ELR (cell line): ENCODE data around the gene ZDHHC14.
"Not testable (repeated sequence)": the region's sequence is repeated elsewhere in the genome, so short reads cannot be mapped to it uniquely, and the experiment has no call there.

Experiments
- DNase-seq: peaks from one replicate; pipeline ENCODE4 v3.0.0-alpha.2; 2015; ENCODE audit warnings: low read depth

The ZDHHC14 gene

DNA sequence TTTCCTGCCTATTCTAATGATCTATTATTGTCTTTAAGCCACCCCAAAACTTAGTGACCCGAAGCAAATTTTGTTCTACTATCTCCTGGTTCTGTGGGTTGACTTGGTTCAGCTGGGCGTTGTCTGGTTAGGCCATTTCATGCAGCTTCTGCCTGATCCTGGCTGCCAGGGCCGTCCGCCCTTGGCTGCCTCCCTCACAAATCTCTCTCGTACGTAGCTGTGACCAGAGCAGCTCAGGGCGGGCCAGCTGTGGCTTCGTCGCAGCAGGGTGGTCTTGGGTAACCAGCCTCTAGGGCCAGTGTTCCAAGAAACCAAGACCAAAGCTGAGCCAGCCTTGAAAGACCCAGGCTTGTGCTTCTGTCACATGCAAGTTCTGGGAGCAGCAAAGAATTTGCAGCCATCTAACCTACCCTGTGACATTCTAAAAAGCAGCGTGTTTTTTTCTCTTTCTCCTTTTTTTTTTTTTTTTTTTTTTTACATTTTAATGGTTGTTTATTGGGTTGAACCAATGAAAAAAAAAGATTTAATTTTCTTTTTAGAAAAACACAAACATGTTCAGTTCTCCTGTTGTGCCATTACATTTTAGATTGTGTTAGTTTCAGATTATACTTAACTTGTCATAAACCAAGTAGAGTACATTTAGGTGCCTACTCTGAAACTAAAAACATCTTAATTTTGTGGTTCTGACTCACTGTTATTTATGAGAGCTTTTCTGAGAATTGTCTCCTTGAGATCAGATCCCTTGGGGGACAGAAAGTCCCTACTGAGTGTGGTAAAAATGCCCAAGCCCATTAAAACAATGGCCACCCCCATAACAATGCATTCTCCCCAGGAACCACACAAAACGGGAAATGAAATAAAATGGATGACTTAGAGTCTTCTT lies 83.9 kb downstream of the ZDHHC14 start:
- no peak for DNase-seq

DNA sequence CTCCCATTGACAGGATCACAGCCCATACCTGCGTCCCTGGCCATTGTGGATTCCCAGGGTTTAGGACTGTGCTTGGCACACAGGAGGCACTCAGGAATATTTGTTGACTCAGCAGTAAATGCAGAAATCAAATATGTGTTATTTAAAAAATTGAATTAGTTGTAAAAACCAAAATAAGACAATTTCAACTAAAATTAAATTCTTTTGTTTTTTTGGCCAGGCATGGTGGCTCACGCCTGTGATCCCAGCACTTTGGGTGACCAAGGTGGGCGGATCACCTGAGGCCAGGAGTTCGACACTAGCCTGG lies 85.3 kb downstream of the ZDHHC14 start:
- no peak for DNase-seq

DNA sequence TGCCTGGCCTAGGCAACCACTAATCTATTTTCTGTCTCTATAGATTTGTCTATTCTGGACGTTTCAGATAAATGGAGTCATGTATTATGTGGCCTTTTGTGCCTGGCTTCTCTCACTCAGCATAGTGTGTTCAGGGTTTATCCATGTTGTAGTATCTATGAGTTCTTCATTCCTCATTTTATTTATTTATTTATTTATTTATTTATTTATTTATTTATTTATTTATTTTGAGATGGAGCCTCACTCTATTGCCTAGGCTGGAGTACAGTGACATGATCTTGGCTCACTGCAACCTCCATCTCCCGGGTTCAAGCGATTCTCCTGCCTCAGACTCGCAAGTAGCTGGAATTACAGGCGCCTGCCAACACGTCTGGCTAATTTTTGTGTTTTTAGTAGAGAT lies 86.3 kb downstream of the ZDHHC14 start:
- not testable (repeated sequence) for DNase-seq

DNA sequence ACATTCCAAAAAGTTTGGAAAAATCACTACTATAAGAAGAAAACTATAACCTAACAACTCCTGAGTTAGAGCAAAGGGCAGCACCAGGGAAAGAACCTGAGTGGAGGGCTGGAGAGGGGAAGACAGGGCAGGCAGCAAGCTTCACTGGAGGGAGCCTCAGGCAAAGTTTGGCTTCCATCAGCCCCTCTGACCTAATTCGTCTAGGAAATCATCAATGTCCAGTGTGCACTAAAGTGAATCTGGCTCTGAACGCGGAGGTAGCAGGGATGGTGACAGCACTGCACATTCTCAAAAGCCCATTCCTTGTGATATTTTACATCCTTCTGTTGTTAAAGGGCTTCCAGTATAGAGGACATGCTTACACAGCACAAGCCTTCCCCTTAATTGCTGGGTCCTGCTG lies 87.1 kb downstream of the ZDHHC14 start:
- no peak for DNase-seq

DNA sequence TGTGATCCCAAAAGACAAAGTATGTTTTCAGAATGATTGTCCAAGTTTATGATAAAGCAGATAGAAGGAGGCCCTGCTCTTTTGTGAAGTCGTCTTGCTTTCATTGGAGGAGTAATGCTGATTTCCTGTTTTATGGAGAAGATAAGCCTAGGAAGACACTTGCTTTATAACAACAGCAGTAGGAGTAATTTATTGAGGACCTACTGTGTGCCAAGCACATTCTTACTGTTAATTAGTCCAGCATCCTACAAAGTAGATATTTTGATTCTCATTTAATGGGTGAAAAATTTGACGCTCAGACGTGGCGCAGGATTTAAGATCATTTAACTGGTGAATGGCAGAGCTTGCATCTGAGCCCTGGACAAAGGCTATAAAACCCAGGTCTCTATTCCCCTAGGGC lies 87.6 kb downstream of the ZDHHC14 start:
- DNase-seq: no peak

DNA sequence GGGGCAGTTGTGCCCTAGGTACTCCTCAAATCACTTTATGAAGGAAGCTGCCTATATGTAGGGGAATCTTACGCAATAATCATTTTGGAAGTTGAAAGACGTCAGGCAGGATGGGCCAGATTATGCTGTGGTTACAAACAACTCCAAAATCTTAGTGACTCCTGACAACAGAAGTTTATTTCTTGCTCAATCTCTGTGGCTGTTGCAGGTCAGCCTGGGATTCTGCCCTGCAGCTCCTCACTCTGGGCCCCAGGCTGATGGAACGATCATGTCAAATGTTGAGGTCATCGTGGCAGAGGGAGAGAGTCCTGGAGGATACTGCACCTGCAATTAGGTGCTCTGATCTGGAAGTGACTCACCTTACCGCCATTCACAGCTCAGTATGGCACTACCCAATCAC lies 88.4 kb downstream of the ZDHHC14 start:
- no peak for DNase-seq

DNA sequence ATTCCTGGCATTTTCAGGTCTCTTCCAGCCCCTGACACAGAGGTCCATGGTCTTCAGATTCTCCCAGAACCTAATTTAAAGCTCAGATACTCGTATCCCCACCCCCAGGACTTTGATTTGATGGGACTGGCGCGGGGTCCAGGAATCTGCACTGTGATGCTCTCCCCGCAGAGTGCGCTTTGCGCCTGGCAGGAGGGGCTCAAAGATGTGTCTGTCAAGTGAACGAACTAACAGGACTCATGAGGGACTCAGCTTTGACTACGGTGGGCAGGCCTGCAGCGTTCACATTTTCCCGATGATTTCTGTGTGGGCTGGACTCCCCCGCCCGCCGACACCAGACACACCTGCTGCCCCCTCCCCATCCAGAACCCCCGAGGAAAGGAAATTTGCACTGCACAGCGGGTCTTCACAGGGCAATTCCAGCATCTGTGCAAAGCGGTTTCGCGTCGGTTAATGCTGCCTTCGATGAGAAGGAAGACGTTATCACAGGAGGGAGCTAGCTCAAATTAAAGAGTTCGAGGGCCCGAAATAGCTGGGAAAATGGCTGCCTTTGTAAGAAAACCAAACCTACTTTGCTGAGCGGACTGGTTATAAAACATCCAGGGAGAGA lies 90.2 kb downstream of the ZDHHC14 start:
- no peak for DNase-seq

DNA sequence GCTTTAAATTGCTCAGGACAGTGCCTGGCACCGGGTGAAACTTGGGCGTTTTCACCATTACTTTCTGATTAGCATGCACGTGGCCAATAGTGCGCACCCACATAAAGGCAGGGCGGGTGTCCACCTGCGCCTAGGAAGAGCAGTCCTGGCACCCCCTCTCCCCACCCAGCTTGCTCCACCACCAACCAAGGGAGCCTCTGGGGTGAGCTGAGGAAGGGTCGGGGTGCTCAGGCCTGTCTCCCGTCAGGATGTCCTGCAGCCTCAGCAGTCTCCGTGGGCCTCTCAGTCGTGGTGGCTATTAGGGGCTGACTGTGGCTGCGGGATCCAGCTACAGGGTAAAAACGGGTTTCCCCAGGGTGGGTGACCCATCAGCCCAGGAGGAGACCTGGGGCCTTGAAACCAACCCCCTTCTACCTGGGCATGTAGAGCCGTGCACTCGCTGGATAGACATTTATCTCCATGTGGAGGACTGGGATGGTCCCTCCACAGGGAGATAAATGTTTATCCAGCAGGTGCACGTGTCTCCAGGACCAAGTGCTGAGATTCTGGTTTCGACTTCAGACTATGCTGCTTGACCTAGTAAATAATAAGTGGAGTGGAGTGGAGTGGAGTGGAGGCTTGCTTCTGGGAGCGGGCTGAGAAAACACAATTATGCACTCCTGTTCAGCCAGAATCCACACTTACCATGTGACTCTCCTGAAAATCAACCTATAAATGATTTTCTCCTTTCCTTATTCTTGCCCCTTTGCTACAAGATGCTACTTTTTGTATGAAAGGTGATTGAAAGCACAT lies 91.1 kb downstream of the ZDHHC14 start:
- no peak for DNase-seq

DNA sequence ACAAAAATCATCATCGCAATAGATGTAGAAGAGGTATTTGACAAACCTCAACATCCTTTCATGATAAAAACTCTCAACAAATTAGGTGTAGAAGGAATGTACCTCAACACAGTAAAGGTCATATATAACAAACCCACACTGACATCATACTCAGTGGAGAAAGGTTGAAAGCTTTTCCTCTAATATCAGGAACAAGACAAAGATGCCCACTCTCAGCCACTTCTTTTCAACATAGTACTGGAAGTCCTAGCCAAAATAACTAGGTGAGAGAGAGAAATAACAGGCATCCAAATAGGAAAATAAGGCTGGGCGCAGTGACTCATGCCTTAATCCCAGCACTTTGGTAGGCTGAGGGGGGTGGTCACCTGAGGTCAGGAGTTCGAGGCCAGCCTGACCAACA lies 95.8 kb downstream of the ZDHHC14 start:
- DNase-seq: no peak

DNA sequence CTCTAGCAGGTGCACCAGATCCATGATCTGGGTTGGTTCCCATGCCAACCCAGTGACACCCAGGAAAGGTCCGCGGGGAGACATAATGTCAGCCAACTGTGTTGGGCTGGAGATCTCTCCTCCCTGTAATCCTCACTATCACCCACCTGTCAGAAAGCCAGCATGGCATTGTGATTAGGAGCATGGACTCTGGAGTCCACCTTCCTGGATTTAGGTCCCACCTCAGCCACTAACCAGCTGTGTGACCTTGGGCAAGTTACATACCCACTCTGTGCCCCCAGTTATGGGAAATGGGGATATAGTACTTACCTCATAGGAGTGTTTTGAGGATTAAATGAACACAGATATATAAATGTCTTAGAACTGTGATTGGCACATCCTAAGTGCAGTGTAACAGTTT lies 97.9 kb downstream of the ZDHHC14 start:
- DNase-seq: no peak

DNA sequence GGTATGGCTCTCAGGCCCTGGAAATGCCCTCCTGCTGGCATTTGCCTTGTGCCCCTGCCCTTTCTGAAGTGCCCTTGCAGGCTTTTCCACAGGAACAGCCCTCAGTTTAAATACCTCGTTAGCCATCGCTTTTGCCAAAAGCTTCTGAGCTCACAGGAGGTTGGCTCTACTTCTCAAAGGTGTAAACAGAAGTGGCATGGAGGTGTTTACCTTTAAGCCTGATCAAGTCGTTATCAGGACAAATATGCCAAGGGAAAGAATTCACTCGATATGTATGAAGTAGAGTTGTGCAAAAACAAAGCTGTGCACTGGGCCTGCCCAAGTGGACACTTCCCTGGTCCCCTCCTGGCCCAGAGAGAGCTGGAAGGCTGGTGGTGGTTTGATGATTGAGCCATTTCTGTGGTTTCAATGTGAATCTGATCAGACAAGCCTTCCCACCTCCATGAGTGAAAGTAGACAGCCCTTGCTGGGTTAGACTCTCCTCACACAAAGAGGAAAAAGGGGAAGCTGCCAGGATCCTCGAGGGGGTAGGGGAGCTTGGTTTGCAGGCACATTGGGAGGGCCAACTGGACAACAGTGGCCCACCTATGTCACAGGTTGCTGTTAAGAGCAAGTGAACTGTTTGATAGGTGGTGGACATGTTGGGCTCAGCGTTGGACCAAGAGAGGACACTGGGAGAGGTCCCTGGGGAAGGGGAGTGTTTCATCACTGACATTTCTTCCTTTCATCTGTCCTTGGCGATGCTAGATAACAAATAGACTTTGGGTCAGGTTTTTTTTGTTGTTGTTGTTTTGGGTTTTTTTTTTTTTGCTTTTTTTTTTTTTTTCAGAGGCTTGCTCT lies 98.7 kb downstream of the ZDHHC14 start:
- no peak for DNase-seq

DNA sequence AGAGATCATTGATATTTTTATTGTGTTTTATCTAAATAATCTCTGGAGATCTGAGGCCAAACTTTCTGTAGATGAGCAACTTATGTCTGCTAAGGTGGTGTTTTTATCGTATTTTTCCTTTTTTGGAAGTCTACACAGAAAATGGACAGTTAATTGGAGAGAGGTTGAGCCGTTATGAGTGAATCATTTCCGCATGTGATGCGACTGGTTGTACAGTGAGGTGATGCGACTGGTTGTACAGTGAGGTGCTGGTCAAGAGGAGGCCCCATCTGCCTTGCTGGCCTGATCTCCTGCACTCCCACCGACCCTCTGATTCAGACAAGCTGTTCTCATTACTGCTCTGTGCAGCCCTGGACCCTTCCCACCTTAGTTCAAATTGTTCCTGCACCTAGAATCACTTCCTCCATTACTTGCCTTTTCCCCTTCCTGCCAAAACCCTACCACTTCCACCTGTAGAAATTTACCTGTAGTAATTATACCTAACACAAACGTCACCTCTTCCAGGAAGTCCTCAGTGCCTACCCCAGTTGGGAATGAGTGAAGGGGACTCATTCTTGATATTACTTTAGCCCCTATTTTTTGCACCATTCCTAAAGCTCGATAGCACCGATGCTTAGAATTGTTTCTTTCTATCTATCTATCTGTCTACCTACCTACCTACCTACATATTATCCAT lies 100.3 kb downstream of the ZDHHC14 start:
- no peak for DNase-seq

DNA sequence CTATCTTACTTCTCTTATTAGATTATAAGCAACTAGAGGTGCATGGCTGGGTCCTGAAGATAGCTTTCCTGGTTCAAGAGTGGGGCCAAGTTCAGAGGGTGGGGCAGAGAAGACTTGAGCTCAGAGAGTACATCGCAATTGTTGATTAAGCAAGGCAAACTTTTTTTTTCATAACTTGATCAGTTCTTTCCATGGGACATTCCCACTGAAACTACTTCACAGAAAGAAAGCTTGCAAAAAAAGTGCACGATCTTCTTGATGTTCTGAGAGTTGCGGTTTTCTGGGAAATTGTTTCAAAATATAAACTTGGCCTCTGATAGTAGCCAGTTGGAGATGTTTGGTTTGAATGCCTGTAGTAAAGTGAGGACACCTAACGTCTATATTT lies 100.9 kb downstream of the ZDHHC14 start:
- no peak for DNase-seq

DNA sequence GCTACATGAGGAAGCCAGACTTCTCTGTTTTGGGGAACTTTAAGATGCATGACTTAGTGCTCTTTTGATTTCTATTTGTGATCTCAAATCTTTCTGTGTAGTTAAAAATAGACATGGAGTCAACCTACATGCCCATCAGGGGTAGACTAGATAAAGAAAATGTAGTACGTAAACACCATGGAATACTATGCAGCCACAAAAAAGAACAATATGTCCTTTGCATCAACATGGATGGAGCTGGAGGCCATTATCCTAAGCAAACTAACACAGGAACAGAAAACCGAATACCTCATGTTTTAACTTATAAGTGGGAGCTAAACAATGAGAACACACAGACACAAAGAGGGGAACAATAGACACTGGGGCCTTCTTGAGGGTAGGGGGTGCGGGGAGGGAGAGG lies 102.8 kb downstream of the ZDHHC14 start:
- no peak for DNase-seq

DNA sequence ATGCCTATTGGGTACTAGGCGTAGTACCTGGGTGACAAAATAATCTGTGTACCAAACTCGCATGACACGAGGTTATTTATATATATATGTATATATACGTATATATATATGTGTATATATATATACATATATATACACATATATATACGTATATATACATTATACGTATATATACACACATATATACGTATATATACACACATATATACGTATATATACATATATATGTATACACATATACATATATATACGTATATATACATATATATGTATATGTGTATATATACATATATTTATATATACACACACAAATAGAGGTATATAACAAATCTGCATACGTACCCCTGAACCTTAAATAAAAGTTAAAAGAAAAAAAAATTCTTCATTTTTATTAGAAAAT lies 103.2 kb downstream of the ZDHHC14 start:
- no peak for DNase-seq

DNA sequence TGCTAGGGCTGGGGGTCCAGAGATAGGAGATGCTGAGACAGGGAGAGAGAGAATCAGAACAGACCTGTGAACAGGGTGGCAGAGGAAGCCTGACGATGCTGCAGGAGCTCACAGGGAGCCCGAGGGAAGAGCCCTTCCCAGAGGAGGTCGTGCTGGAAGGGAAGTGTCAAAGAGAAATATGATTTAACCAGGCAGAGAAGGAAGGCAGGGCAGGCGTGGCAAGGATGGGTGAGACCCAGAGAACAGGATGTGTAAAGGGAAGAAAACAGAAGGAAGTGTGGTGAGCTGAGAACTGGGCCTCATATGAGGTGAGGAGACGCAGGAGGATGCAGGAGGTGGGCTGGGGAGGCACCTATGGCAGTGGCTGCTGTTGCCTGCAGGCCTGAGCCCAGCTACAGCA lies 105.6 kb downstream of the ZDHHC14 start:
- DNase-seq: no peak

DNA sequence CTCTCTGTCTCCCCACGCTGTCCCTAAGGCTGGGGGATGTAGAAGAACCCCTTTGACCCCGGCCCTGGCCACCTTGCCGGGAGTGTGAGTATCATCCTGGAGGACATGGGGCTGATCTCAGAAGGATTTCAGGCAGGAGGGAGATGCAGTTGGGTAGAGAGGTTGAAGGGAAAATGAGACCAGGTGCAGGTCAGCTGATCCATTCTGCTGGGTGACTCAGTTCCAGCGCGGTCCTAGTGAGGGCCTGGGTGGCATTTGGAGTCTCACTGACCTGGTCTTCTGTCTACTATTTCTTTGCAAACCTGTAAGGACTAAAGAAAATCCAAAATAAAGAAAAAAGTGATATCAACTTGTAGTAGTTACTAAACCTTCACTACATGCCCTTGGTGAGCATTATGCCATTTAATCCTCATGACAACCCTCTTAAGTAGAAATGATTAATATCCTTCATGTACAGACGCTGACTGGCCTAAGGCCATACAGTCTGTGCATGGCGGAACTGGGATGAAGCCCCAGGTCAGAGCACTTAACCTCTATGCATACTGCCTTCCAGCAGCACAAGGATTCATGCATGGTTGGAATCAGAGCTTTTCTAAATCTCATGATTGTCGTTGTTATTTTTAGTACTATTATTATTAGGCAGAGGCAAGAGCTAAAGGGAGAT lies 106.3 kb downstream of the ZDHHC14 start:
- no peak for DNase-seq

DNA sequence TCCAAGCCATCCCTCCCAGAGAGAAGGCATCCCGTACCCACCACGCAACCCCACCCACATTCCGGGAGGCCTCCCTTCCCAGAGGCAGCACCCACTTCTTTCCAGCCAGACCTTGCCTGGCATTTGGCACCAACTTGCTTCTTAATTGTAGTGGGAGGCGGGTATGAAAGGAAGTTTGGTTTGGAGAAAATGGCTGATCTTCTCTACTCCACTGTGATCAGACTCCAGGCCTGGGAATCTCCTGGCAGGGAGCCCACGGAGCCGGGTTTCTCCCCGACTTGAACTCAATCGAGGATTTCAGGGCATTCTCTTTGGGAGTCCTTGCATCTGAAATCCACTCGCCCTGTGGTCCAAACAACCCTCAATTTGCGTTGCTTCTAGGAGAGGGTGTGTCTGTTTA lies 107.1 kb downstream of the ZDHHC14 start:
- DNase-seq: no peak

DNA sequence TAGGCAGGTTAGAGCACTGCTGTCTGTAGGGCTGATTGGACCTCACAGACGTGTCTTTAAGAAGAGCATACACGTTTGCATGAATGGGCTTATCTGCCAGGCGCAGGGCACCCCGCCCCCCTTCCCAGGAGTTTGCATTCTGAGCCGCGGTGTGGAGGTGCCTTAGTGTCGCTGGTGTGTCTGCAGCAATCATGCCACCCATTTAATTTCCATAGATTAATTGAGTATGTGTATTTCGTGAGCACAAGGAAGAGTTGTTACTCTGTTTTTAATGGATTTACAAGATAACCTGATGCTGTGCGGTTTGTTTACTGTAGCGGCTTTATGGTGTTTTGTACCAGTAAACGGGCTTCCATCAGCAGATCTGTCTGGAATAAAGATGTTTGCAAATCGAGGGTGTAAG lies 107.7 kb downstream of the ZDHHC14 start:
- DNase-seq: no peak

DNA sequence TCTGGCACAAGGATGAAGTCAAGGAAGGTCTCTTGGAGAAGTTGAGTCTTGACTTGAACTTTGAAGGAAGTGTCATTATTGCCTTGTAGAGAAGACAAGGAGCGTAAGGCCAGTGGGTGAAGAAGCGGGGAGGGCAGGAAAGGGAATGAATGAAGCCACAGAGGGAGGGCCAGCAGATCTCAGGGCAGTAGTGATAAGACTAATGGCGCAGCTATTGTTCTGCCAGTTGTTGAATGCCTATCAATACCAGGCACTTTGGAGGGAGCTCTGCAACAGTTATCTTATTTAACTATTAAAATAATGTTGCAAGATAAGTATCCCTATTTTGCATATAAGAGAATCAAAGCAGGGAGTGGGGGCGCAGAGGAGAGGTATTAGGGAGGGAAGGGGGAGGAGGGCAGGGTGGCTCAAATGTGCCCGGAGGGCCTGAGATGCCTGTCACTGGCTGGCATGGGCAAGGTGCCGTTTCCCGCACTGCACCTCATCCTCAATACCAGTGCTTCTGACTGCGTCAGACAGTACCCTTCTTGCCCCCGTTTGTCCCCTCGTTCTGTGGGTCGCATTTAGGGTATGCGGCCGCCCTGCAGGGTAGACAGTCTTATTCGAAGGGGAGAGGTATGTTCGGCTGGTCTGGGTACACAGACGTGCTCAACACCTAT lies 109.8 kb downstream of the ZDHHC14 start:
- DNase-seq: no peak
